WTC11 (cell line): ENCODE measurements around the gene TEX14. TPM values are rescaled to one million over a fixed set of nuclear protein-coding genes. Genes with fewer than 3 reads are reported as not detected.

Experiments used
- ATAC-seq: fragments of 200-7000 bp; cut with Tn5 transposase; 2 replicates; pipeline ENCODE4 v1.10.0; 2021; ENCODE audit warnings: mild to moderate bottlenecking, moderate library complexity
- CTCF ChIA-PET: fragments of 300-600 bp; sonication (Branson Sonifier 250); formaldehyde crosslinking; loops from one replicate; lab custom pipeline; 2021; ENCODE audit warnings: antibody characterized with exemption; lab: Charles Lee
- POLR2A ChIA-PET: fragments of 350-600 bp; sonication (Branson Sonifier 250); formaldehyde crosslinking; loops from one replicate; lab custom pipeline; 2021; ENCODE audit warnings: antibody characterized with exemption; lab: Charles Lee
- DNase-seq: peaks from one replicate; pipeline ENCODE4 v3.0.0; 2021; ENCODE audit warnings: low spot score
- H3K27ac Mint-ChIP-seq: 2 replicates; pipeline ENCODE4 v1.8.0; 2021; ENCODE audit warnings: mixed read lengths
- H3K27me3 Mint-ChIP-seq: 2 replicates; pipeline ENCODE4 v1.8.0; 2021; ENCODE audit warnings: low read depth, mild to moderate bottlenecking, moderate library complexity, mixed read lengths
- H3K36me3 Mint-ChIP-seq: 2 replicates; pipeline ENCODE4 v1.8.0; 2021; ENCODE audit warnings: mixed read lengths
- H3K4me1 Mint-ChIP-seq: 2 replicates; pipeline ENCODE4 v1.8.0; 2022; ENCODE audit warnings: mixed read lengths
- H3K4me3 Mint-ChIP-seq: 2 replicates; pipeline ENCODE4 v1.8.0; 2021; ENCODE audit warnings: mild to moderate bottlenecking, moderate library complexity, mixed read lengths
- H3K9me3 Mint-ChIP-seq: 2 replicates; pipeline ENCODE4 v1.8.0; 2021; ENCODE audit warnings: mixed read lengths
- AR ChIP-seq: fragments of 250-450 bp; sonication (Bioruptor Pico); IDR thresholded peaks from 2 replicates; pipeline ENCODE4 v1.9.0; 2021; ENCODE audit warnings: mild to moderate bottlenecking
- ATF6 ChIP-seq: sonication (generic); formaldehyde crosslinking; IDR thresholded peaks from 2 replicates; pipeline ENCODE4 v1.8.1; 2023; ENCODE audit warnings: mild to moderate bottlenecking, missing genetic modification reagents
- CTCF ChIP-seq: fragments of 200-600 bp; IDR thresholded peaks from 2 replicates; pipeline ENCODE4 v1.8.0; 2022; ENCODE audit warnings: antibody characterized with exemption
- ETV6 ChIP-seq: sonication (generic); formaldehyde crosslinking; IDR thresholded peaks from 2 replicates; pipeline ENCODE4 v1.8.1; 2022; ENCODE audit warnings: mild to moderate bottlenecking, missing genetic modification reagents
- FOXP1 ChIP-seq: sonication (generic); formaldehyde crosslinking; IDR thresholded peaks from 2 replicates; pipeline ENCODE4 v1.8.0; 2022; ENCODE audit warnings: missing genetic modification reagents, mild to moderate bottlenecking, moderate library complexity, borderline replicate concordance
- IRF1 ChIP-seq: sonication (generic); formaldehyde crosslinking; IDR thresholded peaks from 2 replicates; pipeline ENCODE4 v1.8.0; 2023; ENCODE audit warnings: missing genetic modification reagents
- KAT7 ChIP-seq: sonication (generic); formaldehyde crosslinking; IDR thresholded peaks from 2 replicates; pipeline ENCODE4 v1.8.1; 2023; ENCODE audit warnings: missing genetic modification reagents, mild to moderate bottlenecking, borderline replicate concordance
- MXD4 ChIP-seq: fragments of 250-450 bp; sonication (Bioruptor Pico); IDR thresholded peaks from 2 replicates; pipeline ENCODE4 v1.8.0; 2021; ENCODE audit warnings: mild to moderate bottlenecking, moderate library complexity, borderline replicate concordance
- NFE2L1 ChIP-seq: sonication (generic); formaldehyde crosslinking; IDR thresholded peaks from 2 replicates; pipeline ENCODE4 v1.8.1; 2023; ENCODE audit warnings: missing genetic modification reagents
- PRDM15 ChIP-seq: sonication (generic); formaldehyde crosslinking; IDR thresholded peaks from 2 replicates; pipeline ENCODE4 v1.8.0; 2022; ENCODE audit warnings: missing genetic modification reagents
- PREB ChIP-seq: sonication (generic); formaldehyde crosslinking; IDR thresholded peaks from 2 replicates; pipeline ENCODE4 v1.8.1; 2022; ENCODE audit warnings: mild to moderate bottlenecking, missing genetic modification reagents, moderate library complexity, borderline replicate concordance
- TEAD4 ChIP-seq: sonication (generic); formaldehyde crosslinking; IDR thresholded peaks from 2 replicates; pipeline ENCODE4 v1.8.0; 2022; ENCODE audit warnings: mild to moderate bottlenecking, missing genetic modification reagents
- USF1 ChIP-seq: sonication (generic); formaldehyde crosslinking; IDR thresholded peaks from 2 replicates; pipeline ENCODE4 v1.8.0; 2022; ENCODE audit warnings: mild to moderate bottlenecking, missing genetic modification reagents
- ZNF281 ChIP-seq: sonication (generic); formaldehyde crosslinking; IDR thresholded peaks from 2 replicates; pipeline ENCODE4 v1.8.0; 2023; ENCODE audit warnings: mild to moderate bottlenecking, missing genetic modification reagents
- ZNF416 ChIP-seq: fragments of 250-450 bp; sonication (Bioruptor Pico); IDR thresholded peaks from 2 replicates; pipeline ENCODE4 v1.9.0; 2021; ENCODE audit warnings: mild to moderate bottlenecking, inconsistent platforms
- ZNF423 ChIP-seq: fragments of 250-450 bp; sonication (Bioruptor Pico); IDR thresholded peaks from 2 replicates; pipeline ENCODE4 v2.1.2; 2022; ENCODE audit warnings: mild to moderate bottlenecking, moderate library complexity
- total RNA-seq: library from RNA; stranded (reverse); gene quantifications from 3 replicates; pipeline ENCODE4 v1.2.3, GENCODE V29; 2021

TEX14 gene
- total RNA-seq, 1 experiment from 2014 or later, result 1.4 TPM

GRCh38 chr17:58671969-58672368 lies 19.9 kb downstream of the TEX14 start (continued):
- TF ChIP-seq ATF6, result no peak
- no peak for TF ChIP-seq ETV6 (CRISPR knock-in tag)
- no peak for TF ChIP-seq PRDM15
- no peak for TF ChIP-seq TEAD4 (CRISPR knock-in tag)

- ATAC-seq, result 0 out of 2 replicates have a peak, but pooled peaks have one; percentile 44
- Mint-ChIP-seq H3K27me3 (no peaks in the 10 kb centered on the region; the same call in 1 of the 2 replicates), H3K27ac (no peak overlapping the region), H3K4me1 (peaks cover 14% of the 10 kb centered on the region), H3K9me3 (no peaks in the 10 kb centered on the region), H3K36me3 (no peaks in the 10 kb centered on the region), H3K4me3 (no peak overlapping the region)
- DNase-seq, result no peak
- POLR2A ChIA-PET, result no interaction called here
- CTCF ChIA-PET, result interaction anchor here (1.0 kb wide), 2 partner anchors 41 to 151 kb away, joined by 3 read pairs; no protein-coding TSS in a partner anchor
- no peak for TF ChIP-seq ZNF423 (CRISPR knock-in tag)
- no peak for TF ChIP-seq PREB
- TF ChIP-seq IRF1 (CRISPR knock-in tag), result no peak
- TF ChIP-seq ZNF281, result no peak
- no peak for TF ChIP-seq AR (CRISPR knock-in tag)
- no peak for TF ChIP-seq ZNF416
- TF ChIP-seq KAT7 (CRISPR knock-in tag), result no peak
- no peak for TF ChIP-seq CTCF
- no peak for TF ChIP-seq FOXP1 (CRISPR knock-in tag)
- no peak for TF ChIP-seq NFE2L1 (CRISPR knock-in tag)
- no peak for TF ChIP-seq MXD4 (CRISPR knock-in tag)
- TF ChIP-seq USF1, result no peak
- TF ChIP-seq ATF6, result no peak
Measured at GRCh38 chr17:58669853-58670252, 22.0 kb downstream of the TEX14 start.
